Tibial nerve (tissue), 4 donors: Measurements from ENCODE around the gene ADORA1. TPM values are rescaled to one million over a fixed set of nuclear protein-coding genes. Genes with fewer than 3 reads are reported as not detected.

ENCODE experiments used
- DNase-seq, 2 donors: peaks; one replicate each; pipeline ENCODE4 v3.0.0-alpha.2; 2019; ENCODE audit warnings: low spot score in 2 of 2
- H3K27ac ChIP-seq, 4 donors: fragments of 200-600 bp; sonication (generic) in 3 of 4; one replicate each; pipeline ENCODE4 v1.5.1; 2017 to 2019; ENCODE audit warnings: mild to moderate bottlenecking in 1 of 4
- H3K27me3 ChIP-seq, 2 donors: fragments of 200-600 bp; sonication (generic) in 1 of 2; one replicate each; pipeline versions ENCODE4 v1.5.1 to v1.6.0; 2017 to 2019
- H3K36me3 ChIP-seq, 3 donors: fragments of 200-600 bp; sonication (generic); one replicate each; pipeline ENCODE4 v1.5.1; 2018 to 2019
- H3K4me1 ChIP-seq, 4 donors: fragments of 200-600 bp; sonication (generic) in 3 of 4; one replicate each; pipeline ENCODE4 v1.5.1; 2017 to 2019
- H3K4me3 ChIP-seq, 4 donors: fragments of 200-600 bp; sonication (generic) in 3 of 4; one replicate each; pipeline ENCODE4 v1.5.1; 2017 to 2019; ENCODE audit warnings: mild to moderate bottlenecking in 1 of 4, moderate library complexity in 1 of 4
- H3K9me3 ChIP-seq, 4 donors: fragments of 200-600 bp; sonication (generic) in 3 of 4; one replicate each; pipeline ENCODE4 v1.5.1; 2017 to 2019
- CTCF ChIP-seq, 5 experiments: fragments of 200-600 bp in 3 of 5; fragments of 450-650 bp in 2 of 5; sonication (generic) in 3 of 5; IDR thresholded peaks; one replicate each; pipeline ENCODE4 v1.5.1; 2016 to 2019; ENCODE audit warnings: antibody characterized with exemption in 5 of 5, mild to moderate bottlenecking in 3 of 5, moderate library complexity in 2 of 5
- EP300 ChIP-seq, 2 donors: sonication (generic); formaldehyde crosslinking; IDR thresholded peaks; one replicate each; pipeline ENCODE4 v1.6.1; 2017; ENCODE audit warnings: antibody characterized with exemption in 2 of 2, mild to moderate bottlenecking in 1 of 2
- POLR2A ChIP-seq, 2 donors: fragments of 450-650 bp; IDR thresholded peaks; one replicate each; pipeline ENCODE4 v1.6.1; 2017; ENCODE audit warnings: antibody characterized with exemption in 2 of 2, mild to moderate bottlenecking in 2 of 2, moderate library complexity in 2 of 2
- WGBS, 2 donors: methylation state at CpG; one replicate each; pipeline ENCODE4 v1.1.5; 2018; 5-methylcytosine and 5-hydroxymethylcytosine counted together
- total RNA-seq, 4 donors: library from RNA; depleted of rRNA; stranded (reverse); fragments of >200 nt; gene quantifications; one replicate each; pipeline ENCODE4 v1.1.0, GENCODE V29; 2016

Gene ADORA1
- total RNA-seq, 4 donors from 2014 or later = 0.30 to 2.2 (median 0.96) TPM

GRCh38 chr1:203163891-203164635, 36.5 kb downstream of the ADORA1 start:
- Histone ChIP-seq H3K4me1 (peaks cover 0 to 4% (median 0%) of the 10 kb centered on the region in 4 donors), H3K4me3 (no peak overlapping the region), H3K36me3 (no peaks in the 10 kb centered on the region), H3K27me3 (no peaks in the 10 kb centered on the region), H3K27ac (no peak overlapping the region), H3K9me3 (no peaks in the 10 kb centered on the region)
- TF ChIP-seq EP300 (IDR thresholded peaks at IDR 0.05) (no peak), CTCF (IDR thresholded peaks at IDR 0.05) (no peak), POLR2A (IDR thresholded peaks at IDR 0.05) (no peak)
- 64 to 70% methylated on average over 7 of the region's 7 CpGs for WGBS, 2 donors
- no peak for DNase-seq

GRCh38 chr1:203165101-203165799, 37.7 kb downstream of the ADORA1 start:
- TF ChIP-seq POLR2A (IDR thresholded peaks at IDR 0.05) (no peak), EP300 (IDR thresholded peaks at IDR 0.05) (no peak), CTCF (IDR thresholded peaks at IDR 0.05) (no peak)
- H3K27ac ChIP-seq = no peak overlapping the region
- 92 to 93% methylated on average over 16 to 21 of the region's 28 CpGs for WGBS, 2 donors
- H3K4me3 ChIP-seq = no peak overlapping the region
- no peak for DNase-seq
- peaks cover 0 to 4% (median 0%) of the 10 kb centered on the region in 4 donors for H3K4me1 ChIP-seq
- no peaks in the 10 kb centered on the region for H3K27me3 ChIP-seq
- H3K36me3 ChIP-seq = no peaks in the 10 kb centered on the region
- no peaks in the 10 kb centered on the region for H3K9me3 ChIP-seq

GRCh38 chr1:203165800-203166161, 38.3 kb downstream of the ADORA1 start:
- 96 to 97% methylated on average over 8 of the region's 8 CpGs for WGBS, 2 donors
- TF ChIP-seq CTCF (IDR thresholded peaks at IDR 0.05) = no peak
- TF ChIP-seq POLR2A (IDR thresholded peaks at IDR 0.05) = no peak
- TF ChIP-seq EP300 (IDR thresholded peaks at IDR 0.05) = no peak
- Histone ChIP-seq H3K27me3 (no peaks in the 10 kb centered on the region), H3K4me3 (no peak overlapping the region), H3K4me1 (peaks cover 0 to 4% (median 0%) of the 10 kb centered on the region in 4 donors), H3K9me3 (no peaks in the 10 kb centered on the region), H3K36me3 (no peaks in the 10 kb centered on the region), H3K27ac (no peak overlapping the region)
- DNase-seq = no peak

- Histone ChIP-seq H3K4me3 (no peak overlapping the region), H3K9me3 (no peaks in the 10 kb centered on the region), H3K36me3 (no peaks in the 10 kb centered on the region), H3K4me1 (peaks cover 0 to 4% (median 0%) of the 10 kb centered on the region in 4 donors), H3K27me3 (no peaks in the 10 kb centered on the region), H3K27ac (no peak overlapping the region)
- 66 to 71% methylated on average over 13 to 14 of the region's 14 CpGs for WGBS, 2 donors
- no peak for DNase-seq
- TF ChIP-seq CTCF (IDR thresholded peaks at IDR 0.05) (no peak), EP300 (IDR thresholded peaks at IDR 0.05) (no peak), POLR2A (IDR thresholded peaks at IDR 0.05) (no peak)
Measured at GRCh38 chr1:203166192-203166940, 38.8 kb downstream of the ADORA1 start.
